ENCODE data around the gene ELMO1. TPM values are rescaled to one million over a fixed set of nuclear protein-coding genes. Genes with fewer than 3 reads are reported as not detected.

The ELMO1 gene
- total RNA-seq, 1 donor from 2014 or later: 132 TPM

- intact Hi-C loops (cut with micrococcal nuclease): loop anchor here (10.0 kb wide), 1 partner anchor 878 kb away; no protein-coding TSS in a partner anchor
- Mint-ChIP-seq H3K27me3 (no peaks in the 10 kb centered on the region), H3K4me1 (no peaks in the 10 kb centered on the region), H3K36me3 (ENCODE audit: low read depth) (peaks cover 64% of the 10 kb centered on the region), H3K9me3 (no peaks in the 10 kb centered on the region), H3K4me3 (no peak overlapping the region), H3K27ac (no peak overlapping the region)
- no peak for DNase-seq
- no peak for TF ChIP-seq CTCF (IDR thresholded peaks at IDR 0.05)
- ChIA-PET POLR2A (interaction anchor here (0.7 kb wide), 1 partner anchor 714 kb away, joined by 4 read pairs; no protein-coding TSS in a partner anchor), CTCF (interaction anchor here (1.1 to 1.4 kb wide), 2 partner anchors 11 to 160 kb away, joined by 3 to 5 read pairs; no protein-coding TSS in a partner anchor)
- no peak for ATAC-seq (ENCODE audit: low read depth)
These were observed 255.4 kb downstream of the ELMO1 start for GRCh38 chr7:37193087-37193774.

- no peak for TF ChIP-seq CTCF (IDR thresholded peaks at IDR 0.05)
- ATAC-seq (ENCODE audit: low read depth): no peak
- H3K4me3 Mint-ChIP-seq: no peak overlapping the region
- intact Hi-C loops (cut with micrococcal nuclease): loop anchor here (10.0 kb wide), 1 partner anchor 877 kb away; no protein-coding TSS in a partner anchor
- peaks cover 59% of the 10 kb centered on the region for H3K36me3 Mint-ChIP-seq (ENCODE audit: low read depth)
- CTCF ChIA-PET: no interaction called here
- no peaks in the 10 kb centered on the region for H3K27me3 Mint-ChIP-seq
- DNase-seq: no peak
- no peaks in the 10 kb centered on the region for H3K9me3 Mint-ChIP-seq
- H3K4me1 Mint-ChIP-seq: no peaks in the 10 kb centered on the region
- POLR2A ChIA-PET: no interaction called here
- no peak overlapping the region for H3K27ac Mint-ChIP-seq
These were observed 256.9 kb downstream of the ELMO1 start for GRCh38 chr7:37191797-37192196.

- Mint-ChIP-seq H3K27ac (no peak overlapping the region), H3K4me3 (no peak overlapping the region), H3K4me1 (no peaks in the 10 kb centered on the region), H3K36me3 (ENCODE audit: low read depth) (peaks cover 30% of the 10 kb centered on the region), H3K27me3 (no peaks in the 10 kb centered on the region), H3K9me3 (no peaks in the 10 kb centered on the region)
- TF ChIP-seq CTCF (IDR thresholded peaks at IDR 0.05): no peak
- POLR2A ChIA-PET: no interaction called here
- no peak for DNase-seq
- intact Hi-C loops (cut with micrococcal nuclease): no loop called here
- CTCF ChIA-PET: no interaction called here
- ATAC-seq (ENCODE audit: low read depth): no peak
These were observed 261.5 kb downstream of the ELMO1 start for GRCh38 chr7:37187179-37187578.

GRCh38 chr7:37186753-37187152 lies 261.9 kb downstream of the ELMO1 start:
- Mint-ChIP-seq H3K36me3 (ENCODE audit: low read depth) (peaks cover 27% of the 10 kb centered on the region), H3K4me1 (no peaks in the 10 kb centered on the region), H3K4me3 (no peak overlapping the region), H3K9me3 (no peaks in the 10 kb centered on the region), H3K27ac (no peak overlapping the region), H3K27me3 (no peaks in the 10 kb centered on the region)
- POLR2A ChIA-PET: no interaction called here
- DNase-seq (no peak), ATAC-seq (ENCODE audit: low read depth) (no peak)
- no peak for TF ChIP-seq CTCF (IDR thresholded peaks at IDR 0.05)
- intact Hi-C loops (cut with micrococcal nuclease): no loop called here
- CTCF ChIA-PET: no interaction called here

- intact Hi-C loops (cut with micrococcal nuclease): loop anchor here (5.0 kb wide), 1 partner anchor 1194 kb away; no protein-coding TSS in a partner anchor
- TF ChIP-seq CTCF (IDR thresholded peaks at IDR 0.05): no peak
- POLR2A ChIA-PET: interaction anchor here (1.0 kb wide), 1 partner anchor 694 kb away, joined by 13 read pairs; no protein-coding TSS in a partner anchor
- Mint-ChIP-seq H3K27ac (no peak overlapping the region), H3K4me1 (no peaks in the 10 kb centered on the region), H3K36me3 (ENCODE audit: low read depth) (peaks cover 44% of the 10 kb centered on the region), H3K4me3 (no peak overlapping the region), H3K27me3 (no peaks in the 10 kb centered on the region), H3K9me3 (no peaks in the 10 kb centered on the region)
- no peak for ATAC-seq (ENCODE audit: low read depth)
- no peak for DNase-seq
- CTCF ChIA-PET: interaction anchor here (0.7 to 4.1 kb wide), 29 partner anchors 9 to 1196 kb away, joined by 3 to 86 read pairs (median 4); no protein-coding TSS in a partner anchor
These were observed 267.1 kb downstream of the ELMO1 start for GRCh38 chr7:37181550-37181932.

All from activated B cell treated with CpG ODN at 0.5 μM for 24 hours (primary cell).